ENCODE results near the gene SUCNR1. TPM values are rescaled to one million over a fixed set of nuclear protein-coding genes. Genes with fewer than 3 reads are reported as not detected.

The SUCNR1 gene
- total RNA-seq, 2 donors from 2014 or later, result not detected

DNA sequence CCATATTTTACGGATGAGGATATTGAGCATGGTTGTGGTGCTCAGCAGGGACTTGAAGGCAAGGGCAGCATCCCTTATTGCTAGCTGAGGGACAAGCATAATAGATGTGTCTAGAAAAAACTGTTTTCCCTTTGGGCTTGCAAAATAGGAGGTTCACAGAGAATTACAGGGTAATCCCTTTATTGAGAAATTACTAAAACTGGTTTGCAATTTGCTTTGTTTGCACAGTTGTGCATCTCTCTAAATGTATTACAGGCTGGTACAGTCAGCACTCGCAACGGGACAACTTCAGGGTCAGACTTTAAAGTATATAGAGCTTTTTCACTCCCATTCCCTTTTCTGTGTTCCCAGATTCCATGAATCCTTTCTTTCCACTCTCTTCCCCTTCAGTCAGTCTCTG is 51.3 kb downstream of the SUCNR1 start:
- Histone ChIP-seq H3K4me1 (ENCODE audit: control insufficient read depth, insufficient read depth, low read length) (no peaks in the 10 kb centered on the region), H3K9me3 (ENCODE audit: control insufficient read depth, low read length) (no peaks in the 10 kb centered on the region), H3K27me3 (ENCODE audit: control insufficient read depth, insufficient read depth, low read length, poor library complexity, severe bottlenecking) (no peaks in the 10 kb centered on the region), H3K27ac (ENCODE audit: low read depth, low read length) (no peak overlapping the region), H3K4me3 (ENCODE audit: low read length) (no peak overlapping the region), H3K9ac (ENCODE audit: extremely low read depth, low read length, poor library complexity, severe bottlenecking) (no peak overlapping the region), H3K36me3 (ENCODE audit: control insufficient read depth, insufficient read depth, low read length) (no peaks in the 10 kb centered on the region)
- Mint-ChIP-seq H3K4me3 (no peak overlapping the region), H3K36me3 (ENCODE audit: low read depth) (no peaks in the 10 kb centered on the region), H3K27ac (no peak overlapping the region), H3K9me3 (peaks cover 22% of the 10 kb centered on the region), H3K4me1 (no peaks in the 10 kb centered on the region), H3K27me3 (ENCODE audit: insufficient read depth) (peaks cover 3% of the 10 kb centered on the region)
- TF ChIP-seq, protein P1, sequence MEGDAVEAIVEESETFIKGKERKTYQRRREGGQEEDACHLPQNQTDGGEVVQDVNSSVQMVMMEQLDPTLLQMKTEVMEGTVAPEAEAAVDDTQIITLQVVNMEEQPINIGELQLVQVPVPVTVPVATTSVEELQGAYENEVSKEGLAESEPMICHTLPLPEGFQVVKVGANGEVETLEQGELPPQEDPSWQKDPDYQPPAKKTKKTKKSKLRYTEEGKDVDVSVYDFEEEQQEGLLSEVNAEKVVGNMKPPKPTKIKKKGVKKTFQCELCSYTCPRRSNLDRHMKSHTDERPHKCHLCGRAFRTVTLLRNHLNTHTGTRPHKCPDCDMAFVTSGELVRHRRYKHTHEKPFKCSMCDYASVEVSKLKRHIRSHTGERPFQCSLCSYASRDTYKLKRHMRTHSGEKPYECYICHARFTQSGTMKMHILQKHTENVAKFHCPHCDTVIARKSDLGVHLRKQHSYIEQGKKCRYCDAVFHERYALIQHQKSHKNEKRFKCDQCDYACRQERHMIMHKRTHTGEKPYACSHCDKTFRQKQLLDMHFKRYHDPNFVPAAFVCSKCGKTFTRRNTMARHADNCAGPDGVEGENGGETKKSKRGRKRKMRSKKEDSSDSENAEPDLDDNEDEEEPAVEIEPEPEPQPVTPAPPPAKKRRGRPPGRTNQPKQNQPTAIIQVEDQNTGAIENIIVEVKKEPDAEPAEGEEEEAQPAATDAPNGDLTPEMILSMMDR (conservative IDR thresholded peaks at IDR 0.05), result no peak
- no peak for DNase-seq
- 94 to 96% methylated on average over 3 of the region's 3 CpGs for WGBS, 2 experiments (ENCODE audit: insufficient coverage in 1 of 2, insufficient read length in 1 of 2)

DNA sequence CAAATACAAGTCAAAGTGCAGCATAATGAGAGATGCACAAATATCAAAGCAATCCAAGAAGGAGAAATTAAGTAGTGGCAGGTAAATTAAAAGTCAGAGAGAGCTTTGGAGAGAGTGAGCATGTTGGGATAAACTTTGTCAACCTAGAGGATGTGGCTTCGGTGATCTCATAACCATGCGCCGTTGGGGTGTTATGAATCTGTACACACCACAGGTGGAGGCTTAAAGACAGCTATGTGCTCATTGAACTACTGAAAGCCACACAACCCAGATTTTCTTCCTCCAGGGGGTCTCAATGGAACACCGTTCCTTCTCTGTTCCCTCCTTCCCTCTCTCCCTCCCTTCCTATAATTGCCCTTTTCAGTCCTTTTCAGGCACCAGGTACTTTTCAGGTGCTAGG is 52.0 kb downstream of the SUCNR1 start:
- no peaks in the 10 kb centered on the region for H3K4me1 Mint-ChIP-seq
- 92 to 100% methylated on average over 4 of the region's 4 CpGs for WGBS, 2 experiments (ENCODE audit: insufficient coverage in 1 of 2, insufficient read length in 1 of 2)
- Histone ChIP-seq H3K9ac (ENCODE audit: extremely low read depth, low read length, poor library complexity, severe bottlenecking) (no peak overlapping the region), H3K9me3 (ENCODE audit: control insufficient read depth, low read length) (no peaks in the 10 kb centered on the region), H3K27ac (ENCODE audit: low read depth, low read length) (no peak overlapping the region), H3K4me1 (ENCODE audit: control insufficient read depth, insufficient read depth, low read length) (no peaks in the 10 kb centered on the region), H3K36me3 (ENCODE audit: control insufficient read depth, insufficient read depth, low read length) (no peaks in the 10 kb centered on the region), H3K27me3 (ENCODE audit: control insufficient read depth, insufficient read depth, low read length, poor library complexity, severe bottlenecking) (no peaks in the 10 kb centered on the region), H3K4me3 (ENCODE audit: low read length) (no peak overlapping the region)
- H3K27ac Mint-ChIP-seq, result no peak overlapping the region
- peaks cover 3% of the 10 kb centered on the region for H3K27me3 Mint-ChIP-seq (ENCODE audit: insufficient read depth)
- peaks cover 22% of the 10 kb centered on the region for H3K9me3 Mint-ChIP-seq
- TF ChIP-seq, protein P1 (conservative IDR thresholded peaks at IDR 0.05), result no peak
- H3K4me3 Mint-ChIP-seq, result no peak overlapping the region
- no peak for DNase-seq
- no peaks in the 10 kb centered on the region for H3K36me3 Mint-ChIP-seq (ENCODE audit: low read depth)

DNA sequence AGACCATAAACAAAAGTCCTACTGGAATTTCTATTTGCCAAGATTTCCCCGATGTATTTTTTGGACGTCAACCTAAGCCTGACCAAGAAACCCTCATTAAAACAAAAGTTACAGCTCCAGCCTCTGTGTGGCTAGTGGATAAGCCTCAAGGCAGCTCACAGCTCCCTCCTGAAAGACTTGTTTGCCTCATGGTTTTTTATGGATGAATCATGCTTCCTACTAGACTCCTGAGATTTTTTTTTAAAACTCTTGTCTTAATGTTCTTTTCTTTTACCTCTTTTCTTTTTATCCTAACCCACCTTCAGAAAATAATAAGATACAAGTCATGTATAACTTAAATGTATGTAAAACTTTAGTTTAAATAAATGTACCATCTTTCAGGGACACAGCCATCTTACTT is 52.4 kb downstream of the SUCNR1 start:
- Histone ChIP-seq H3K27ac (ENCODE audit: low read depth, low read length) (no peak overlapping the region), H3K4me3 (ENCODE audit: low read length) (no peak overlapping the region), H3K27me3 (ENCODE audit: control insufficient read depth, insufficient read depth, low read length, poor library complexity, severe bottlenecking) (no peaks in the 10 kb centered on the region), H3K4me1 (ENCODE audit: control insufficient read depth, insufficient read depth, low read length) (no peaks in the 10 kb centered on the region), H3K9ac (ENCODE audit: extremely low read depth, low read length, poor library complexity, severe bottlenecking) (no peak overlapping the region), H3K36me3 (ENCODE audit: control insufficient read depth, insufficient read depth, low read length) (no peaks in the 10 kb centered on the region), H3K9me3 (ENCODE audit: control insufficient read depth, low read length) (no peaks in the 10 kb centered on the region)
- TF ChIP-seq, protein P1 (conservative IDR thresholded peaks at IDR 0.05), result no peak
- H3K36me3 Mint-ChIP-seq (ENCODE audit: low read depth), result no peaks in the 10 kb centered on the region
- WGBS, 2 experiments (ENCODE audit: insufficient coverage in 1 of 2, insufficient read length in 1 of 2), result 70 to 80% methylated on average over 2 of the region's 2 CpGs
- no peak for DNase-seq
- H3K4me3 Mint-ChIP-seq, result no peak overlapping the region
- peaks cover 25% of the 10 kb centered on the region for H3K9me3 Mint-ChIP-seq
- peaks cover 3% of the 10 kb centered on the region for H3K27me3 Mint-ChIP-seq (ENCODE audit: insufficient read depth)
- no peak overlapping the region for H3K27ac Mint-ChIP-seq
- H3K4me1 Mint-ChIP-seq, result no peaks in the 10 kb centered on the region

Measured in endodermal cell (in vitro differentiated cells).